Neuronal stem cell (in vitro differentiated cells): Measurements from ENCODE around the gene SLC19A1.

ENCODE experiments used
- DNase-seq: peaks from one replicate; pipeline ENCODE4 v3.0.0-alpha.2; 2013; ENCODE audit warnings: low spot score
- H2AFZ ChIP-seq: one replicate; pipeline ENCODE4 v1.6.1; 2013; ENCODE audit warnings: mild to moderate bottlenecking, low read length, inconsistent platforms
- H2AK5ac ChIP-seq: 2 replicates; pipeline ENCODE4 v1.6.1; 2013; ENCODE audit warnings: low read depth, mild to moderate bottlenecking, inconsistent platforms, low read length, moderate library complexity, mixed read lengths
- H2BK120ac ChIP-seq: 2 replicates; pipeline ENCODE4 v1.6.1; 2013; ENCODE audit warnings: low read depth, mild to moderate bottlenecking, inconsistent platforms, low read length, moderate library complexity, mixed read lengths
- H2BK12ac ChIP-seq: one replicate; pipeline ENCODE4 v1.6.1; 2013; ENCODE audit warnings: low read length, inconsistent platforms
- H2BK15ac ChIP-seq: 2 replicates; pipeline ENCODE4 v1.6.1; 2013; ENCODE audit warnings: mild to moderate bottlenecking, low read length, inconsistent platforms, mixed read lengths
- H2BK5ac ChIP-seq: one replicate; pipeline ENCODE4 v1.6.1; 2013; ENCODE audit warnings: inconsistent platforms, mild to moderate bottlenecking, low read length, moderate library complexity
- H3K14ac ChIP-seq: one replicate; pipeline ENCODE4 v1.6.1; 2013; ENCODE audit warnings: low read length, inconsistent platforms
- H3K18ac ChIP-seq: 2 replicates; pipeline ENCODE4 v1.6.1; 2013; ENCODE audit warnings: low read length, inconsistent platforms
- H3K23ac ChIP-seq: 2 replicates; pipeline ENCODE4 v1.6.1; 2013; ENCODE audit warnings: low read depth, mild to moderate bottlenecking, mixed read lengths, low read length, inconsistent platforms; ENCODE audit not compliant: poor library complexity
- H3K27ac ChIP-seq: replicated peaks from 3 replicates; pipeline ENCODE4 v1.5.1; 2013; ENCODE audit warnings: low read length, inconsistent platforms
- H3K27me3 ChIP-seq, 3 experiments: 2 replicates each; pipeline ENCODE4 v1.6.1; 2013; ENCODE audit warnings: low read length in 3 of 3, mild to moderate bottlenecking in 2 of 3, inconsistent platforms in 1 of 3, low read depth in 1 of 3, mixed read lengths in 1 of 3, moderate library complexity in 1 of 3; ENCODE audit not compliant: control insufficient read depth in 3 of 3, insufficient read depth in 3 of 3
- H3K36me3 ChIP-seq, 2 donors: replicated peaks in 1 of 2; 2 replicates each; pipeline ENCODE4 v1.6.1; 2013; ENCODE audit warnings: low read length in 2 of 2; ENCODE audit not compliant: control insufficient read depth in 2 of 2, insufficient read depth in 2 of 2
- H3K4ac ChIP-seq: 2 replicates; pipeline ENCODE4 v1.6.1; 2013; ENCODE audit warnings: inconsistent platforms, mild to moderate bottlenecking, low read length, moderate library complexity
- H3K4me1 ChIP-seq, 2 donors: 1 replicate in 1 of 2; 2 replicates in 1 of 2; pipeline ENCODE4 v1.6.1; 2013; ENCODE audit warnings: low read length in 2 of 2, low read depth in 1 of 2; ENCODE audit not compliant: control insufficient read depth in 2 of 2, insufficient read depth in 1 of 2
- H3K4me2 ChIP-seq: one replicate; pipeline ENCODE4 v1.6.1; 2013; ENCODE audit warnings: mild to moderate bottlenecking, low read length, inconsistent platforms; ENCODE audit not compliant: insufficient read depth, poor library complexity, severe bottlenecking
- H3K4me3 ChIP-seq, 2 donors: 2 replicates each; pipeline ENCODE4 v1.5.1; 2013; ENCODE audit warnings: low read length in 2 of 2, mild to moderate bottlenecking in 2 of 2, inconsistent platforms in 1 of 2, moderate library complexity in 1 of 2
- H3K79me1 ChIP-seq: one replicate; pipeline ENCODE4 v1.6.1; 2013; ENCODE audit warnings: low read depth, mild to moderate bottlenecking, inconsistent platforms, low read length, moderate library complexity
- H3K9ac ChIP-seq: one replicate; pipeline ENCODE4 v1.6.1; 2013; ENCODE audit warnings: mild to moderate bottlenecking, low read depth, low read length, inconsistent platforms; ENCODE audit not compliant: poor library complexity
- H3K9me3 ChIP-seq, 2 donors: replicated peaks in 1 of 2; 2 replicates each; pipeline versions ENCODE3 to v1.6.1; 2013; ENCODE audit warnings: low read length in 2 of 2, mild to moderate bottlenecking in 2 of 2, inconsistent platforms in 1 of 2, low read depth in 1 of 2, mixed read lengths in 1 of 2, moderate library complexity in 1 of 2; ENCODE audit not compliant: control insufficient read depth in 2 of 2, insufficient read depth in 1 of 2
- H4K8ac ChIP-seq: one replicate; pipeline ENCODE4 v1.6.1; 2013; ENCODE audit warnings: low read depth, mild to moderate bottlenecking, inconsistent platforms, low read length, moderate library complexity
- H4K91ac ChIP-seq: one replicate; pipeline ENCODE4 v1.6.1; 2013; ENCODE audit warnings: low read length, low read depth, mild to moderate bottlenecking, inconsistent platforms; ENCODE audit not compliant: poor library complexity
- WGBS, 2 donors: extraction: QIAGEN DNeasy Blood & Tissue Kit; methylation state at CpG; one replicate each; pipeline ENCODE4 v1.1.7; 2013; ENCODE audit warnings: missing lambda C conversion rate in 2 of 2, mixed read lengths in 1 of 2; ENCODE audit not compliant: insufficient read length in 2 of 2, insufficient replicate concordance in 1 of 2; ENCODE audit errors: extremely low coverage in 2 of 2; 5-methylcytosine and 5-hydroxymethylcytosine counted together

The SLC19A1 gene

GRCh38 chr21:45506836-45507522, 35.3 kb downstream of the SLC19A1 start:
- Histone ChIP-seq H3K9me3 (peaks cover 0 to 2% of the 10 kb centered on the region in 2 donors), H2AK5ac (peak overlapping the region; percentile 46), H3K27ac (no peak overlapping the region), H3K9ac (no peak overlapping the region), H3K23ac (peak overlapping the region; percentile 2), H3K4me2 (no peak overlapping the region), H3K4ac (no peak overlapping the region), H3K36me3 (peaks cover 0 to 3% of the 10 kb centered on the region in 2 donors), H2BK120ac (no peak overlapping the region), H4K8ac (no peak overlapping the region), H3K79me1 (peaks cover 1% of the 10 kb centered on the region), H4K91ac (no peak overlapping the region), H3K27me3 (no peaks in the 10 kb centered on the region), H2BK15ac (no peak overlapping the region), H2BK5ac (no peak overlapping the region), H3K18ac (peak overlapping the region; percentile 59), H3K4me3 (no peak overlapping the region), H3K14ac (peak overlapping the region; percentile 31), H3K4me1 (peaks cover 0 to 10% of the 10 kb centered on the region in 2 donors), H2BK12ac (peak overlapping the region; percentile 73), H2AFZ (no peak overlapping the region)
- WGBS, 2 donors, result no CpG with 5 or more reads among the region's 13 CpGs
- no peak for DNase-seq

GRCh38 chr21:45506241-45506817, 35.9 kb downstream of the SLC19A1 start:
- H3K14ac ChIP-seq, result peak overlapping the region; percentile 31
- no peak overlapping the region for H2AFZ ChIP-seq
- no peak overlapping the region for H3K27ac ChIP-seq
- H2BK5ac ChIP-seq, result no peak overlapping the region
- H4K91ac ChIP-seq, result no peak overlapping the region
- H3K79me1 ChIP-seq, result peaks cover 1% of the 10 kb centered on the region
- H4K8ac ChIP-seq, result no peak overlapping the region
- H3K9ac ChIP-seq, result no peak overlapping the region
- H3K4me3 ChIP-seq, result no peak overlapping the region
- H2AK5ac ChIP-seq, result peak overlapping the region; percentile 24
- H3K4me1 ChIP-seq, result peaks cover 0 to 10% of the 10 kb centered on the region in 2 donors
- no peak overlapping the region for H2BK12ac ChIP-seq
- peak overlapping the region; percentile 59 for H3K18ac ChIP-seq
- no peaks in the 10 kb centered on the region for H3K27me3 ChIP-seq
- no CpG with 5 or more reads among the region's 22 CpGs for WGBS, 2 donors
- peak overlapping the region; percentile 10 for H3K23ac ChIP-seq
- no peak overlapping the region for H3K4me2 ChIP-seq
- H3K9me3 ChIP-seq, result peaks cover 0 to 2% of the 10 kb centered on the region in 2 donors
- H2BK120ac ChIP-seq, result no peak overlapping the region
- no peaks in the 10 kb centered on the region for H3K36me3 ChIP-seq
- H3K4ac ChIP-seq, result no peak overlapping the region
- no peak overlapping the region for H2BK15ac ChIP-seq
- DNase-seq, result no peak

GRCh38 chr21:45505416-45506021, 36.7 kb downstream of the SLC19A1 start:
- Histone ChIP-seq H2AK5ac (no peak overlapping the region), H3K4me3 (no peak overlapping the region), H3K4me2 (no peak overlapping the region), H2AFZ (no peak overlapping the region), H3K23ac (no peak overlapping the region), H3K9me3 (peaks cover 0 to 2% of the 10 kb centered on the region in 2 donors), H2BK120ac (no peak overlapping the region), H2BK12ac (no peak overlapping the region), H3K9ac (no peak overlapping the region), H3K14ac (no peak overlapping the region), H3K4ac (no peak overlapping the region), H3K79me1 (peaks cover 1% of the 10 kb centered on the region), H3K27ac (no peak overlapping the region), H3K36me3 (no peaks in the 10 kb centered on the region), H2BK15ac (no peak overlapping the region), H3K27me3 (no peaks in the 10 kb centered on the region), H3K4me1 (peaks cover 0 to 10% of the 10 kb centered on the region in 2 donors), H3K18ac (no peak overlapping the region), H4K8ac (no peak overlapping the region), H2BK5ac (no peak overlapping the region), H4K91ac (no peak overlapping the region)
- no CpG with 5 or more reads among the region's 33 CpGs for WGBS, 2 donors
- no peak for DNase-seq
